ENCODE data around the gene QDPR.

DNA sequence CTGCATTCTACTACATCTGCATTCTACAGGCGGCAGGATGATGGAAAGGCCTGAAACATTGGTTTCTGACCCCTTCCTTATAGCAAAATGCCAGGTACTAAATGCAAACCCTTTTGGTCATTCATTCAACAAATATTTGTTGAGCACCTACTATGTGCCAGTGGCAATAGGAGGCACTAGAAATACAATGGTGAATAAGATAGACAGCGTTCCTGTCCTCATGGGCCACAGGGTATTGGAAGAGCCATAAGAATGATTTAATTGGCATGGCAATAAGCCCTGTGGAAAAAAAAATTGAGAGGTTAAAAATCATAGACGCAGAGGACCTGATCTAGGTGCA lies 47.8 kb upstream of the QDPR start:
- TF ChIP-seq, protein P1, sequence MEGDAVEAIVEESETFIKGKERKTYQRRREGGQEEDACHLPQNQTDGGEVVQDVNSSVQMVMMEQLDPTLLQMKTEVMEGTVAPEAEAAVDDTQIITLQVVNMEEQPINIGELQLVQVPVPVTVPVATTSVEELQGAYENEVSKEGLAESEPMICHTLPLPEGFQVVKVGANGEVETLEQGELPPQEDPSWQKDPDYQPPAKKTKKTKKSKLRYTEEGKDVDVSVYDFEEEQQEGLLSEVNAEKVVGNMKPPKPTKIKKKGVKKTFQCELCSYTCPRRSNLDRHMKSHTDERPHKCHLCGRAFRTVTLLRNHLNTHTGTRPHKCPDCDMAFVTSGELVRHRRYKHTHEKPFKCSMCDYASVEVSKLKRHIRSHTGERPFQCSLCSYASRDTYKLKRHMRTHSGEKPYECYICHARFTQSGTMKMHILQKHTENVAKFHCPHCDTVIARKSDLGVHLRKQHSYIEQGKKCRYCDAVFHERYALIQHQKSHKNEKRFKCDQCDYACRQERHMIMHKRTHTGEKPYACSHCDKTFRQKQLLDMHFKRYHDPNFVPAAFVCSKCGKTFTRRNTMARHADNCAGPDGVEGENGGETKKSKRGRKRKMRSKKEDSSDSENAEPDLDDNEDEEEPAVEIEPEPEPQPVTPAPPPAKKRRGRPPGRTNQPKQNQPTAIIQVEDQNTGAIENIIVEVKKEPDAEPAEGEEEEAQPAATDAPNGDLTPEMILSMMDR (conservative IDR thresholded peaks at IDR 0.05 in 1 of 2, IDR thresholded peaks at IDR 0.05 in 1 of 2; ENCODE audit: extremely low read depth in 1 of 2, insufficient read depth in 1 of 2, low read depth in 1 of 2, low read length in 2 of 2): no peak
- no peak for TF ChIP-seq EZH2 (IDR thresholded peaks at IDR 0.05; ENCODE audit: borderline replicate concordance, low read length)
